CD4-positive, alpha-beta T cell treated with Interleukin-6 at 100 ng/mL for 8 hours (primary cell): ENCODE measurements around the gene CBFA2T3.

ENCODE experiments used
- DNase-seq: peaks from one replicate; pipeline ENCODE4 v3.0.0-alpha.2; 2020; ENCODE audit warnings: mixed read lengths, low spot score

The CBFA2T3 gene

DNA sequence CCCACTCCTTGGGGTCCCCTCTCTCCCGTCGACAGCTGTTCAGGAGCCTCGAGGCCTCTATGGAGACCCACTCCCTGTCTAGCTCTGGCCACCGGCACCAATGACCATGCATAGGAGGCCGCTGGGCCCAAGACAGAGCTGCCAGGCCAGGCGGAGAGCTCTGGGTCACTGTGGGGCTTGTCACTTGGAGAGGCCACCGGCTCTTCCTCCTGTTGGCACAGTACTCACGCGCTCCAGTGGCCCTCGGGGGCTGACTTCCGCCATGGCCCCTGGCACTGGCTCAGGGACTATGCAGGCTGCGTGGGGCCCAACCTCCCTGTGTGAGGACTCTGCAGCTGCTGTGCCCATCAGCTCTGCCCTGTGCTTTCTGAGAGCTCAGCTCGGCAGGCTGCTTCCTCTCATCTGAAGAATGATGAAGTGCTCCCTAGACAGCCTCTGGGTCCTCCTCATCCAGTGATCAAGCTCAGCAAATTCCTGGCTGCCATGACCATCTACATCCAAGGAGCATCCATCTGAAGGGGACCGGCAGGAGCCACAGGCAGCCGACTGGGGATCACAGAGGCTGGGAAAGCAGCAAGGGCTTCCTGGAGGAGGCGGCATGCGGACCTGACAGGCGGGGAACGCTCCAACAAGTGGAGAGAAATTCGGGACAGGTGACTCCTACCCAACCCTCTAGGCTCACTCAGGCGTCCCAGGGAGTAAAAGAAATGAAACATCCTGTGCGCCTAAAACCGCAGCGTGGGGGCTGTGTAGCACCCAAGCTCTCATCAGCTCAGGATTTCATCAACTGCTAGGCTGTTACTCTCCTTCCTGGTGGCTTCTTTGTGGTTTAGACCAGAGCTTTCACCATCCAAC, 137.0 kb downstream of the CBFA2T3 start:
- no peak for DNase-seq

DNA sequence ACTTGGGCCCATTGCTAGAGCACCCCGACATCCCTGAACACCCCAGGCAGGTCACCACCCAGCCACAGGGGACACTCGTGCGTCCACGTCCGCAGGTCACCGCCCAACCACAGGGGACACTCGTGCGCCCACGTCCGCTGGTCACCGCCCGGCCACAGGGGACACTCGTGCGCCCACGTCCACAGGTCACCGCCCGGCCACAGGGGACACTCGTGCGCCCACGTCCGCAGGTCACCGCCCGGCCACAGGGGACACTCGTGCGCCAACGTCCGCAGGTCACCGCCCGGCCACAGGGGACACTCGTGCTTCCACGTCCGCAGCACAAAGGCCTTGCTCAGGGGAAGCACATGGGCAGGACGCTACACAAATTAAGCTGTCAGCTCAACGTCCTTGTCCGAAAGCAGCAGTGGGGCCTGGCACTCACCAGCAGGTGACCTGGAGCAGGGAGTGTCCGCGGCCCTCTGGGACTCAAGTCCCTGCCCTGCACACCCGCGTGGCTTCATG, 137.9 kb downstream of the CBFA2T3 start:
- no peak for DNase-seq

DNA sequence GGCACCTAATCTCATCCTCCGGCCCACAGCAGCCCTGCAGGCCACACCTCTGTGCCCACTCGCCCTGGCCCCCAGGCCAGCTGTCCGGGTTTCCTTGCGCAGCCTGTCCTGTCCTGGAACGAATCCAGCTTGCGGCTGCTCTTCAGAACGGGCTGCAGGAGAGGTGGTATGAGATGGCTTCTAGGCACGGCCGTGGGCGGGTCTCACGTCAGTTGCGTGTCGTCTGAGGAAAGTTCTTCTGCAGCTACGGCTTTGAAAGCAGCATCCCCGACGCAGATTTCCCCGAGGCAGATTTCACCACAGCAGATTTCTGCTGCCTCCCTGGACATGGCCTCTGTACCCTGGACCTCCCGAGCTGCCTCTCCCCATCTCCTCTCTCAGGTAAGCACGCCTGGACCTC, 138.4 kb downstream of the CBFA2T3 start:
- no peak for DNase-seq

DNA sequence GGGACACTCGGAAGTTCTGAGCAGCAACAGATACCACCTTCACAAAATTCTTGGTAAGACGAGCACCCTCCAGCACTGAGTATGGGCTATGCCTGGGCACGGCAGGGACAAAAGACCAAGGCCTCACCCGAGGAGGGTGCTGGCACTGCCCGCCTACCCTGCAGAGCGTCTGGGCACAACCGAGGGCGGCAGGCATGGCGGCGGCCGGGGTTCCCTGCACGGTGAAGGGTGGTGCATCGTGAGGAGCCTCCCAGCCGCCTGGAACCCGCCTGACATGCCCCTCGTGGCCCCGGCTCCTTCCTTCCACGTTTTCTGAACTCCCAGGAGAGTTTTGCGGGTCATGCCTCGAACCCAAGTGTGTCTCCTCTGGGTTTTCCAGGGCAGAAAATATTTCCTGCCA, 139.2 kb downstream of the CBFA2T3 start:
- no peak for DNase-seq

DNA sequence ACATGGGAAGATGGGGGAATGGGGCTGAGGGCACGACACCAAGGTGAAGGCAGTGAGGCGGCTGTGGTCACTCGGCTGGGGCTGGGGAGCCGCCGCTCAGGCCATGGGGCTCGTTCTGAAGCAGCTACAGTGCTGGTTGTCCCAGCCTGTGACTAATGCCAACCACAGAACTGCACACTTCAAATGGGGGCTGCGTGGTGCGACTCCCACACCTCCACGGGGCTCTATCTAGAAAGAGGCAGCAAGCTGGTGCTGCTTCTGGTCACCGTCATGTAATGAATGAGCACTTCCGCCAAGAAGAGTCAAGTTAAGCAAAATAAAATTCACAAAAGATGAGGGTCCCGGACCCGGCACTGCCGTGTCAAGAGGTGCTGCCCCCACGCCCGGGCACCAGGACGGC, 140.2 kb downstream of the CBFA2T3 start:
- DNase-seq: no peak

DNA sequence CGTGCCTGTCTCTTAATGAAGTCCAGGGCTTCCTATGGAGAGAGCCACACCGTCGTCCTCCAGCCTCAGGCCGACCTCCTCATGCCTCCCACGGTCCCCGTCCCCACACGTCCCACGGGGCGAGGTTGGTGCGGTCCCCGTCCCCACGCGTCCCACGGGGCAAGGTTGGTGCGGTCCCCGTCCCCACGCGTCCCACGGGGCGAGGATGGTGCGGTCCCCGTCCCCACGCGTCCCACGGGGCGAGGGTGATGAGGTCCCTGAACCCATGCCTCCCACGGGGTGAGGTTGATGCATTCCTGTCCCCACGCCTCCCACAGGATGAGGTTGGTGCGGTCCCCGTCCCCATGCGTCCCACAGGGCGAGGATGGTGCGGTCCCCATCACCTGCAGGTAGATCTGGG, 141.2 kb downstream of the CBFA2T3 start:
- DNase-seq: no peak

DNA sequence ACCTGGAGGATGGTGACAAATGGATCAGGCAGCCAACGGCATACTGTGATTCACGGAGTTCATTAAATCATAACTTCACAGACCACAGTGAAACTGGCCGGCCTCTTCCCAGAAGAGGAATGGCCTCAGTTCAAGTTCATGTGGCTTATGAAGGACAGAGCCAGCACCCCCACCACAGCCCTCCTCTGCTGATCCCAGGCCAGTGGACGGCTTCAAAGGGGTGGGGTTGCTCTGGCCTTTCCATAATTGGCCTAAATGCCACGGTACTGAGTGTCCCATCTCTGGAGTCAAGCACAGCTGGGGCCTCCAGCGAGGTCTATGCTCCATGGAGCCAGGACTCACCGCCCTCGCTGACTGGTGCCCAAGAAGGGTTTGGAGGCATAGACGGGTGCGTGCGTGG, 141.6 kb downstream of the CBFA2T3 start:
- no peak for DNase-seq

DNA sequence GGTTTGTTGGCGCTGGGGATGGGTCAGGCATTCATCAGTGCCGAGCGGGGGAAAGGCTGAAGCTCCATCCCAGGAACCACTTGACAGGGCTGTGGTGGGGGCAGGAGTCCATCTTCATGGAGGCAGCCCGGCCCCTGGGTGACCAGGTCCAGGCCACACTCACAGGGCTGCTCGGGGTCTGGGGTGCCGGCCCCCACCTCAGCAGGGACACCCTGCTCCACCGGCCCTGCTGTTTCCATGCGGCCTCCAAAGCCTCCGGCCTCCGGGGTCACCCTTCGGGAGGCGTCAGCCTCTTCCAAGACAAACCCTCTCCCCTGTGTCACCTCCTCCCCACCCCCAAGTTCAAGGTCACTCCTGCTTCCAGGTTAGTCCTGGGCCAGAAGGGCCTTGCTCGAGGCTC, 142.3 kb downstream of the CBFA2T3 start:
- DNase-seq: no peak

DNA sequence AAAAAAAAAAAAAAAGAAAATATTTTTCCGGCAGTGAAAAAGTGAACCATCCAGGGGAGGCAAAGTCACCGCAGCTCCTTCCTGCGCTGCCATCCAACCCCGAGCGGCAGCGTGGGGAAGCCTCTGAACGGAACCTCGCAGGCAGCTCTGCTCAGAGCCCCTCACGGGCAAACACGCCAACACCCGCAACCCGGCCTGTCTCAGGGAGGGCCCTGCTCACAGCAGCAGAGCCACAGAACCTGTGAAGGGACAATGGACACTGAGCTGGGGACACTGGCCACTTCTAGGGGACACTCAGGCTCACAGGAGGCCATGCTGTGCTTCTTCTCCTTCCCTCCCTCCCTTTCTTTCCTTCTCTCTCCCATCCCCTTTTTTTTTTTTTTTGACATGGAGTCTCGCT, 143.9 kb downstream of the CBFA2T3 start:
- no peak for DNase-seq

DNA sequence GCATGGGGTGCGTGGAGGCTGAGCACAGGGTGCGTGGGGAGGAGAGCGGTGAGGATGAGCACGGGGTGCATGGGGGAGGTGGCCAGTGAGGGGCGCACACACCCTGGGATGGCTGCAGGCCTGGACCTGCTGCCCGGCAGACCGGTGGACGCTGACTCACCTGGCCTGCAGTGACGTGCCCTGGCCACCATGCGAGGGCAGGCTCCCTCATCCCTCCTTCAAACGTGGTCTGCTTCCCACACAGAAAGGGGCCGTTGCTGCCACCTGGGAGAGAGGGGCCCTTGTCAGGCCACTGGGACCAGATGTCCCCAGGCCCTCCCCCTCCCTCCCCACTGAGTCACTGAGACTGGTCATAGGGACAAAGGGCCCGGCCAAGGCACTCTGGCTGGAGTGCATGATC, 145.2 kb downstream of the CBFA2T3 start:
- no peak for DNase-seq

DNA sequence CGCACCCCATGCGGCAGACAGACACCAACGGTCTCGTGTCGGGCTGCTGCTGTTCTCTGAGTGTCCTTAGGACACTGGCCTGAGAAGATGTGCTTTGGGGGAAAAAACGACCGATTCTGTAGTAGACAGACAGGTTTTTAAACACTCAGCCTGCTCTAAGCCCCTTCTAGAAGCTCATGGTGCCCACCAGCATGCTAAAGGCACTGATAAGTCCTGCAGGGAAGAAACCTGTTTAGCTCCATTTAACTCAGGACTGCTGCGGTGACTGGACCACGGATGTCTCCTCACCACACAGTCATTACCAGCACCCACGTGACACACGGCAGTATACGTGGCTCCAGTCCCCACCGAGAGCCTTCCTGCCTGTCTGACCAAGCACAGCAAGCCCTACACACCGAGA, 146.2 kb downstream of the CBFA2T3 start:
- no peak for DNase-seq

DNA sequence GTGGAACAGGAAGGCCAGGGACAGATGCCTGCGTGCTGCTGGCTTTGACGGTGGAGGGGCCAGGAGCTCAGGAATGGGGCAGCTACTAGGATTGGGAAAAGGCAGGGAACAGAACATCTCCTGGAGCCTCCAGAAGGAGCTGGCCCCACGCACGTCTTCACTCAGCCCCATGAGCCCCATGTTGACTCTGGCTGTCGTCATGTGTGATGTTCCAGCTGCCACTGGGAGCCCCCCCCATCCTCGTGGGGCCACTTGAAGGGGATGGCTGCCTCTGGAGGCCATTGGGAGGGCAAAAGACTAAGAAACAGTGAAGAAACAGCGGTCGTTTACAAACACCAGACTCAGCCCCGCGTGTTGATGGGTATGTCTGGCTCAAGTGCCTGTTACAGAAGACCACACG, 146.7 kb downstream of the CBFA2T3 start:
- no peak for DNase-seq

DNA sequence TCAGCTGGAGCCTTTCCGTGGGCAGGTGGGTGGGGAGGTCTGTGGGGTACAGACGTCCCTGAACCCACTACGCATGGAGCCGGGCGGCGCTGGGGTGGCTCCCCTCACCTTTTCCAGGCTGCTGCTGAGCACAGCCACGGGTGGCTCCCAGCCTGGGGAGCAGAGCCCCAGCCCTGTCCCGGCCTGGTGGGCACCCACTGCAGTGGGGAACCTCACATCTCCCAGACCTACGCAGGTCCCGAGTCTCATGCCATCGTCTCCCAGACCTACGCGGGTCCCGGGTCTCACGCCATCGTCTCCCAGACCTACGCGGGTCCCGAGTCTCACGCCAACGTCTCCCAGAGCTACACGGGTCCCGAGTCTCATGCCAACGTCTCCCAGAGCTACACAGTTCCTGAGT, 148.3 kb downstream of the CBFA2T3 start:
- DNase-seq: no peak

DNA sequence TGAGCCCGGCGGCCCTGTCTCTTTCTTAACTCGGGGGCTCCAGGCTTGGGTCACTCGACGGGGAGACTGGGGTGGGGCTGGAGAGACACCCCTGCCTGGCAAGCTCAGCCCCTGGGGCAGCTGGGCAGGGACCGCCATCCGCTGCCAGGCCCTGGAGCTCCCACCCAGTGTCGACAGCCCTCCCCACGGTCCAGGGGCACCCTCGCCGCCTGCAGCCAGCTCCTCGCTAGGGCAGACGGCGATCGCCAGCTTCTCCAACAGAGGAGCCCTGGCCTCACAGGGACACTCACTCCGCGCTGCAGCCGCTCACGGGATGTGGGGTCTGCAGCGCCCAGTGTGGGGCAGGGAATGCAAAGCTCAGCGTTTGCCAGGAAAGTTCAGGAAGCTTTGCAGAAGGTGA, 149.3 kb downstream of the CBFA2T3 start:
- DNase-seq: no peak

DNA sequence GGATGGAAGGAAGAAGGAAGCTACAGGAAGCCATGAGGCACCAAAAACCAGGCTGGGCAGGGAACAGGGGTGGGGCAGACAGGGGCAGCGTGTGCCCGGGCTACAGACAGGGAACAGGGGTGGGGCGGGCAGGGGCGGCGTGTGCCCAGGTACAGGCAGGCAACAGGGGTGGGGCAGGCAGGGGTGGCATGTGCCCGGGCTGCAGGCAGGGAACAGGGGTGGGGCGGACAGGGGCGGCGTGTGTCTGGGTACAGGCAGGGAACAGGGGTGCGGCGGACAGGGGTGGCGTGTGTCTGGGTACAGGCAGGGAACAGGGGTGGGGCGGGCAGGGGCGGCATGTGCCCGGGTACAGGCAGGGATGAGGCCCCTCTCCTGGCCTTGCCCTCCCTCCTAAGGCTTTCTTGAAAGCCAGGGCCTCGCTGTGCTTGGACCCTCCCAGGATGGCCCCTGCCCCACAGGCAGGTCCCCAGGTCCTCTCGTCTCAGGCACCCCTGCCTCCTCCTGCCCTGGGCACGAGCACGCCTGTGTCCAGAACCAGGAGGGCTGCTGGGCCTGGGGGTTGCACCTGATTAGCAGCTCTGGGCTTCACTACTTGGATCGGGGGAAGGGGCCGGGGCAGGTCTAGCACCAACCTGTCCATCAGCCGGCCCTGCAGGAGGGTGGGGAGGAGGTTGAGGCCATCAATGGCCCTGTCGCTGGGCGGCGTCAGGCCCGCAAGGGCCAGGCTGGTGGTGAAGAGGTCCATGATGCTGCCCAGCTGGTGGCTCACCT, 150.8 kb downstream of the CBFA2T3 start:
- no peak for DNase-seq

DNA sequence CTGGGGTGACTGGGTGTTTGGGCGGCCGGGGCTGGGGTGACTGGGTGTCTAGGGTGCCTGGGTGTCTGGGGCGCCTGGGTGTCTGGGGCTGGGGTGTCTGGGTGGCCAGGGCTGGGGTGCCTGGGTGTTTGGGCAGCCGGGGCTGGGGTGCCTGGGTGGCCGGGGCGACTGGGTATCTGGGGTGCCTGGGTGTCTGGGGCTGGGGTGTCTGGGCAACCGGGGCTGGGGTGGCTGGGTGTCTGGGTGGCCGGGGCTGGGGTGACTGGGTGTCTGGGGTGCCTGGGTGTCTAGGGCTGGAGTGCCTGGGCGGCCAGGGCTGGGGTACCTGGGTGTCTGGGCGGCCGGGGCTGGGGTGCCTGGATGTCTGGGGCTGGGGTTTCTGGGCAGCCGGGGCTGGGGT, 151.9 kb downstream of the CBFA2T3 start:
- DNase-seq: no peak
